Measurements from ENCODE around the gene SVBP. TPM values are rescaled to one million over a fixed set of nuclear protein-coding genes. Genes with fewer than 3 reads are reported as not detected.

Gene SVBP
- total RNA-seq, 1 donor from 2014 or later = 47.5 TPM

- no peak overlapping the region for H3K4me3 ChIP-seq (ENCODE audit: low read depth, low read length)
- DNase-seq (ENCODE audit: low read depth) = no peak
- no peak for TF ChIP-seq CTCF (conservative IDR thresholded peaks at IDR 0.05; ENCODE audit: low read depth, low read length)
These were observed 58.6 kb downstream of the SVBP start for GRCh38 chr1:42758641-42759040.

GRCh38 chr1:42757892-42758275 is 59.3 kb downstream of the SVBP start:
- H3K4me3 ChIP-seq (ENCODE audit: low read depth, low read length) = no peak overlapping the region
- TF ChIP-seq CTCF (conservative IDR thresholded peaks at IDR 0.05; ENCODE audit: low read depth, low read length) = no peak
- DNase-seq (ENCODE audit: low read depth) = no peak

Other genes with a start within 250 kb of the SVBP start
- 59.8 and 76.7 TPM in 2 replicates for gene PPIH, start 159.0 kb downstream of the SVBP start, total RNA-seq
- 790 and 1,074 TPM in 2 replicates for gene YBX1, start 135.0 kb downstream of the SVBP start, total RNA-seq
- gene CLDN19, start 77.2 kb downstream of the SVBP start, total RNA-seq = 0.29 and 1.2 TPM in 2 replicates
- gene P3H1, start 50.4 kb downstream of the SVBP start, total RNA-seq = 44.4 and 51.9 TPM in 2 replicates
- gene C1orf50, start 50.1 kb downstream of the SVBP start, total RNA-seq = 6.1 and 7.8 TPM in 2 replicates
- gene TMEM269, start 32.4 kb downstream of the SVBP start, total RNA-seq = not detected in 2 replicates
- 3.6 and 8.4 TPM in 2 replicates for gene ERMAP, start 275 bp downstream of the SVBP start, total RNA-seq
- 3.7 and 9.0 TPM in 2 replicates for gene ZNF691, start 29.2 kb upstream of the SVBP start, total RNA-seq
- 374 and 598 TPM in 2 replicates for gene SLC2A1, start 141.5 kb upstream of the SVBP start, total RNA-seq